Measurements from ENCODE around the gene POLE2. TPM values are rescaled to one million over a fixed set of nuclear protein-coding genes. Genes with fewer than 3 reads are reported as not detected.

POLE2 gene
- total and polyA plus RNA-seq, 2 of the 13 experiments (the other 11 are each of a cell fraction or from before 2014, with no cell fraction given) = 16.6 to 37.0 TPM

GRCh38 chr14:49641697-49642129 is 46.3 kb downstream of the POLE2 start (continued):
- TF ChIP-seq STAT6 (CRISPR knock-in tag; IDR thresholded peaks at IDR 0.05; ENCODE audit: borderline replicate concordance) = peak; percentile 87; the same call in 1 of the 2 replicates
- TF ChIP-seq SALL1 (CRISPR knock-in tag; IDR thresholded peaks at IDR 0.05) = peak; percentile 94
- TF ChIP-seq ATF3 (CRISPR knock-in tag; IDR thresholded peaks at IDR 0.05) = peak; percentile 92
- TF ChIP-seq SOX6 (IDR thresholded peaks at IDR 0.05) = no peak
- peak; percentile 91 for TF ChIP-seq SOX6 (CRISPR knock-in tag; IDR thresholded peaks at IDR 0.05)
- TF ChIP-seq ZNF501 (CRISPR knock-in tag; IDR thresholded peaks at IDR 0.05) = 0 out of 2 replicates have a peak, but pooled peaks have one; percentile 33
- TF ChIP-seq SKIL (CRISPR knock-in tag; IDR thresholded peaks at IDR 0.05; ENCODE audit: borderline replicate concordance) = 0 out of 2 replicates have a peak, but pooled peaks have one; percentile 19
- TF ChIP-seq SIN3B (IDR thresholded peaks at IDR 0.05; ENCODE audit: low read length) = no peak
- no peak for TF ChIP-seq ATF5 (CRISPR knock-in tag; IDR thresholded peaks at IDR 0.05; ENCODE audit: low read depth)
- TF ChIP-seq POGZ (CRISPR knock-in tag; IDR thresholded peaks at IDR 0.05) = peak; percentile 81
- peak; percentile 63; the same call in 1 of the 2 replicates for TF ChIP-seq ZNF121 (CRISPR knock-in tag; IDR thresholded peaks at IDR 0.05)
- TF ChIP-seq CSRNP1 (CRISPR knock-in tag; IDR thresholded peaks at IDR 0.05) = 0 out of 2 replicates have a peak, but pooled peaks have one; percentile 54
- peak; percentile 93 for TF ChIP-seq FOXP1 (IDR thresholded peaks at IDR 0.05)
- TF ChIP-seq FOXP1 (CRISPR knock-in tag; IDR thresholded peaks at IDR 0.05) = peak; percentile 95
- TF ChIP-seq ZBED4 (CRISPR knock-in tag; IDR thresholded peaks at IDR 0.05; ENCODE audit: borderline replicate concordance) = no peak
- no peak for TF ChIP-seq ZNF576 (CRISPR knock-in tag; IDR thresholded peaks at IDR 0.05)
- TF ChIP-seq CREM (IDR thresholded peaks at IDR 0.05) = peak; percentile 64
- no peak for TF ChIP-seq CREM (CRISPR knock-in tag; IDR thresholded peaks at IDR 0.05)
- no peak for TF ChIP-seq NPAS2 (CRISPR knock-in tag; IDR thresholded peaks at IDR 0.05; ENCODE audit: borderline replicate concordance)
